Natural killer cell (primary cell): ENCODE data around the gene C12orf56. TPM values are rescaled to one million over a fixed set of nuclear protein-coding genes. Genes with fewer than 3 reads are reported as not detected.
A peak's percentile ranks its signal among the peaks of the same experiment; 100 is the strongest.

ENCODE experiments used
- ATAC-seq, 3 donors: fragments of 150-1000 bp in 2 of 3; fragments of 200-7000 bp in 1 of 3; cut with Tn5 transposase; 1 replicate in 1 of 3; 2 replicates in 2 of 3; pipeline ENCODE4 v1.10.0; 2021; ENCODE audit warnings: mild to moderate bottlenecking in 2 of 3, moderate library complexity in 2 of 3
- DNase-seq, 2 donors: peaks; one replicate each; pipeline versions ENCODE4 v3.0.0 to v3.0.0-alpha.2; 2013 to 2021; ENCODE audit warnings: mixed read lengths in 1 of 2
- H3K27ac ChIP-seq: one replicate; pipeline ENCODE4 v1.5.1; 2013; ENCODE audit warnings: mild to moderate bottlenecking, low read length
- H3K27me3 ChIP-seq: one replicate; pipeline ENCODE4 v1.6.1; 2013; ENCODE audit warnings: low read length; ENCODE audit not compliant: control insufficient read depth, insufficient read depth
- H3K36me3 ChIP-seq: one replicate; pipeline ENCODE4 v1.6.1; 2013; ENCODE audit warnings: low read length; ENCODE audit not compliant: control insufficient read depth, insufficient read depth
- H3K4me1 ChIP-seq: one replicate; pipeline ENCODE4 v1.6.1; 2013; ENCODE audit warnings: low read length; ENCODE audit not compliant: control insufficient read depth, insufficient read depth
- H3K4me3 ChIP-seq: one replicate; pipeline ENCODE4 v1.5.1; 2013; ENCODE audit warnings: low read length
- H3K9me3 ChIP-seq: one replicate; pipeline ENCODE4 v1.6.1; 2013; ENCODE audit warnings: low read length; ENCODE audit not compliant: control insufficient read depth, insufficient read depth
- H3K27ac Mint-ChIP-seq, 2 donors: one replicate each; pipeline ENCODE4 v1.8.0; 2022; ENCODE audit warnings: mild to moderate bottlenecking in 2 of 2, mixed read lengths in 2 of 2, moderate library complexity in 1 of 2
- H3K27me3 Mint-ChIP-seq, 2 donors: one replicate each; pipeline ENCODE4 v1.8.0; 2022; ENCODE audit warnings: low read depth in 2 of 2, mixed read lengths in 2 of 2
- H3K36me3 Mint-ChIP-seq: one replicate; pipeline ENCODE4 v1.8.0; 2022; ENCODE audit warnings: mixed read lengths
- H3K4me1 Mint-ChIP-seq, 2 donors: one replicate each; pipeline ENCODE4 v1.8.0; 2022; ENCODE audit warnings: mixed read lengths in 2 of 2
- H3K4me3 Mint-ChIP-seq: one replicate; pipeline ENCODE4 v1.8.0; 2022; ENCODE audit warnings: mild to moderate bottlenecking, moderate library complexity, mixed read lengths
- H3K9me3 Mint-ChIP-seq, 2 donors: one replicate each; pipeline ENCODE4 v1.8.0; 2022; ENCODE audit warnings: mixed read lengths in 2 of 2
- CTCF ChIP-seq: fragments of 200-600 bp; IDR thresholded peaks from one replicate; pipeline ENCODE4 v1.8.0; 2022; ENCODE audit warnings: antibody characterized with exemption
- WGBS: methylation state at CpG from one replicate; pipeline ENCODE4 v1.1.7; 2013; ENCODE audit warnings: missing lambda C conversion rate; ENCODE audit not compliant: insufficient coverage; 5-methylcytosine and 5-hydroxymethylcytosine counted together
- intact Hi-C: fragments of 100-400 bp; cut with micrococcal nuclease; formaldehyde crosslinking; loops from one replicate; pipeline ENCODE4 v1.14.2; 2022
- total RNA-seq, 4 donors: library from RNA; stranded (reverse); fragments of 120-200 nt in 1 of 4; gene quantifications; one replicate each; pipeline versions ENCODE4 v1.2.3 to v1.2.4, GENCODE V29; 2013 to 2022

The C12orf56 gene
- total RNA-seq, 3 donors from 2014 or later (not counting 1 experiment from before 2014, with no cell fraction given) = not detected

GRCh38 chr12:64284256-64284655, 106.3 kb downstream of the C12orf56 start:
- Mint-ChIP-seq H3K4me3 (no peak overlapping the region), H3K27me3 (peaks cover 0 to 3% of the 10 kb centered on the region in 2 donors), H3K4me1 (no peaks in the 10 kb centered on the region), H3K27ac (no peak overlapping the region), H3K36me3 (no peaks in the 10 kb centered on the region), H3K9me3 (no peaks in the 10 kb centered on the region)
- Histone ChIP-seq H3K27me3 (no peaks in the 10 kb centered on the region), H3K9me3 (no peaks in the 10 kb centered on the region), H3K4me3 (no peak overlapping the region), H3K4me1 (no peaks in the 10 kb centered on the region), H3K36me3 (no peaks in the 10 kb centered on the region), H3K27ac (no peak overlapping the region)
- ATAC-seq = no peak
- DNase-seq = no peak
- TF ChIP-seq CTCF = no peak
- 93% methylated on average over 4 of the region's 4 CpGs for WGBS
- intact Hi-C loops = no loop called here

- no peak for DNase-seq
- Mint-ChIP-seq H3K4me1 (no peaks in the 10 kb centered on the region), H3K27me3 (peaks cover 0 to 7% of the 10 kb centered on the region in 2 donors), H3K9me3 (no peaks in the 10 kb centered on the region), H3K36me3 (no peaks in the 10 kb centered on the region), H3K27ac (no peak overlapping the region), H3K4me3 (no peak overlapping the region)
- H3K4me3 ChIP-seq = no peak overlapping the region
- WGBS = 83% methylated on average over 1 of the region's 4 CpGs
- TF ChIP-seq CTCF = no peak
- no peaks in the 10 kb centered on the region for H3K9me3 ChIP-seq
- no peak overlapping the region for H3K27ac ChIP-seq
- no peak for ATAC-seq
- H3K4me1 ChIP-seq = no peaks in the 10 kb centered on the region
- intact Hi-C loops = no loop called here
- no peaks in the 10 kb centered on the region for H3K36me3 ChIP-seq
- no peaks in the 10 kb centered on the region for H3K27me3 ChIP-seq
Observed at GRCh38 chr12:64278421-64278820, 112.1 kb downstream of the C12orf56 start.

- ATAC-seq (no peak), DNase-seq (peak in 1 of 2 donors; percentile 29)
- Mint-ChIP-seq H3K27me3 (peaks cover 0 to 4% of the 10 kb centered on the region in 2 donors), H3K4me1 (no peaks in the 10 kb centered on the region), H3K9me3 (no peaks in the 10 kb centered on the region), H3K27ac (no peak overlapping the region), H3K4me3 (no peak overlapping the region), H3K36me3 (no peaks in the 10 kb centered on the region)
- intact Hi-C loops = no loop called here
- Histone ChIP-seq H3K27ac (no peak overlapping the region), H3K4me1 (no peaks in the 10 kb centered on the region), H3K36me3 (no peaks in the 10 kb centered on the region), H3K4me3 (no peak overlapping the region), H3K9me3 (no peaks in the 10 kb centered on the region), H3K27me3 (no peaks in the 10 kb centered on the region)
- TF ChIP-seq CTCF = no peak
- 78% methylated on average over 10 of the region's 11 CpGs for WGBS
Observed at GRCh38 chr12:64273527-64274403, 116.8 kb downstream of the C12orf56 start.
